Loucy (cell line): Measurements from ENCODE around the gene SLC1A4.
"Not testable (repeated sequence)": the region's sequence is repeated elsewhere in the genome, so short reads cannot be mapped to it uniquely, and the experiment has no call there.

Experiments
- H2AFZ ChIP-seq: fragments of 200-600 bp; sonication (generic); 2 replicates; pipeline ENCODE4 v1.6.0; 2016; ENCODE audit warnings: antibody characterized with exemption, mild to moderate bottlenecking, low read length, moderate library complexity
- H3F3A ChIP-seq: fragments of 200-600 bp; 2 replicates; pipeline ENCODE4 v1.6.0; 2016; ENCODE audit warnings: antibody characterized with exemption, low read depth, mild to moderate bottlenecking
- H3K27me3 ChIP-seq: fragments of 200-600 bp; sonication (generic); 2 replicates; pipeline ENCODE4 v1.6.1; 2014; ENCODE audit warnings: low read length, mild to moderate bottlenecking; ENCODE audit not compliant: insufficient read depth, poor library complexity, severe bottlenecking
- H3K36me3 ChIP-seq: fragments of 200-600 bp; sonication (generic); 2 replicates; pipeline ENCODE4 v1.6.1; 2016; ENCODE audit warnings: low read length; ENCODE audit not compliant: insufficient read depth
- H3K4me1 ChIP-seq: fragments of 200-600 bp; sonication (generic); 2 replicates; pipeline ENCODE4 v1.5.1; 2014; ENCODE audit warnings: low read length, mild to moderate bottlenecking; ENCODE audit not compliant: insufficient read depth, poor library complexity, severe bottlenecking
- H3K4me2 ChIP-seq: fragments of 200-600 bp; sonication (generic); 2 replicates; pipeline ENCODE4 v1.6.0; 2014; ENCODE audit warnings: antibody characterized with exemption, low read length, low read depth, mild to moderate bottlenecking; ENCODE audit not compliant: poor library complexity, severe bottlenecking
- H3K4me3 ChIP-seq: fragments of 200-600 bp; sonication (generic); 2 replicates; pipeline ENCODE4 v1.5.1; 2014; ENCODE audit warnings: low read length, mild to moderate bottlenecking, mixed read lengths; ENCODE audit not compliant: poor library complexity, severe bottlenecking
- H3K79me2 ChIP-seq: fragments of 200-600 bp; sonication (generic); 2 replicates; pipeline ENCODE4 v1.6.1; 2014; ENCODE audit warnings: low read length; ENCODE audit not compliant: insufficient read depth
- H3K9ac ChIP-seq: fragments of 200-600 bp; sonication (generic); 2 replicates; pipeline ENCODE4 v1.6.0; 2014; ENCODE audit warnings: mild to moderate bottlenecking, low read depth, low read length, moderate library complexity; ENCODE audit not compliant: poor library complexity, severe bottlenecking
- H3K9me2 ChIP-seq: fragments of 200-600 bp; sonication (generic); replicated peaks from 2 replicates; pipeline ENCODE4 v1.6.1; 2016; ENCODE audit warnings: low read depth, low read length, mixed read lengths
- H3K9me3 ChIP-seq: fragments of 200-600 bp; sonication (generic); 2 replicates; pipeline ENCODE4 v1.6.1; 2014; ENCODE audit warnings: mild to moderate bottlenecking, antibody characterized with exemption, low read length, low read depth; ENCODE audit not compliant: insufficient read depth
- H4K20me1 ChIP-seq: fragments of 200-600 bp; sonication (generic); 2 replicates; pipeline ENCODE4 v1.6.0; 2014; ENCODE audit warnings: antibody characterized with exemption, low read length, mild to moderate bottlenecking; ENCODE audit not compliant: insufficient read depth, poor library complexity, severe bottlenecking
- EZH2phosphoT487 ChIP-seq: fragments of 200-600 bp; IDR thresholded peaks from 2 replicates; pipeline ENCODE4 v1.6.1; 2018; ENCODE audit warnings: antibody characterized with exemption, mild to moderate bottlenecking, moderate library complexity, borderline replicate concordance
- TF ChIP-seq, protein P1 (sequence below): fragments of 200-600 bp; sonication (generic); conservative IDR thresholded peaks from 2 replicates; pipeline ENCODE4 v1.5.1; 2014; ENCODE audit warnings: mild to moderate bottlenecking, antibody characterized with exemption, low read length

Gene SLC1A4

DNA sequence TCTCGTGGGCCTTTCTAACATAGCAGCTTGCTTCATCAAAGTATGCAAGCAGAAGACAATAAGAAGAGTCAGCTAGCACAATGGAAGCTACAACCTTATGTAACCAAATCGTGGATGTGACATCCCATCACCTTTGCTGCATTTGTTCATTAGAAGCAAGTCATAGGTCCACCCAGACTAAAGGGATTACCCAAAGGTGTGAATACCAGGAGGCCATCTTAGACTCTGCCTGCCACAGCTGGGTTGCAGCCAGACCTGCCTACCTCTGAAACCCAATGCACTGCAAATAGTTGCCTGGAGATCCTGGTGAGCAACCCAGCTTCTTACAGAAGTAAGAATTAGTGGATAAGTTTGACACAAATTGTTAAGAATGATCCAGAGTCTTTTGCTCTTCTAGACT, 10.6 kb downstream of the SLC1A4 start:
- H3F3A ChIP-seq: no peaks in the 10 kb centered on the region
- H2AFZ ChIP-seq: no peak overlapping the region
- peaks cover 13% of the 10 kb centered on the region for H4K20me1 ChIP-seq
- H3K9me3 ChIP-seq: no peaks in the 10 kb centered on the region
- H3K36me3 ChIP-seq: peaks cover 11% of the 10 kb centered on the region; the same call in 1 of the 2 replicates
- H3K4me3 ChIP-seq: no peak overlapping the region
- no peaks in the 10 kb centered on the region for H3K9me2 ChIP-seq
- no peak for TF ChIP-seq EZH2phosphoT487
- TF ChIP-seq, protein P1, sequence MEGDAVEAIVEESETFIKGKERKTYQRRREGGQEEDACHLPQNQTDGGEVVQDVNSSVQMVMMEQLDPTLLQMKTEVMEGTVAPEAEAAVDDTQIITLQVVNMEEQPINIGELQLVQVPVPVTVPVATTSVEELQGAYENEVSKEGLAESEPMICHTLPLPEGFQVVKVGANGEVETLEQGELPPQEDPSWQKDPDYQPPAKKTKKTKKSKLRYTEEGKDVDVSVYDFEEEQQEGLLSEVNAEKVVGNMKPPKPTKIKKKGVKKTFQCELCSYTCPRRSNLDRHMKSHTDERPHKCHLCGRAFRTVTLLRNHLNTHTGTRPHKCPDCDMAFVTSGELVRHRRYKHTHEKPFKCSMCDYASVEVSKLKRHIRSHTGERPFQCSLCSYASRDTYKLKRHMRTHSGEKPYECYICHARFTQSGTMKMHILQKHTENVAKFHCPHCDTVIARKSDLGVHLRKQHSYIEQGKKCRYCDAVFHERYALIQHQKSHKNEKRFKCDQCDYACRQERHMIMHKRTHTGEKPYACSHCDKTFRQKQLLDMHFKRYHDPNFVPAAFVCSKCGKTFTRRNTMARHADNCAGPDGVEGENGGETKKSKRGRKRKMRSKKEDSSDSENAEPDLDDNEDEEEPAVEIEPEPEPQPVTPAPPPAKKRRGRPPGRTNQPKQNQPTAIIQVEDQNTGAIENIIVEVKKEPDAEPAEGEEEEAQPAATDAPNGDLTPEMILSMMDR: no peak
- H3K27me3 ChIP-seq: no peaks in the 10 kb centered on the region
- peaks cover 35% of the 10 kb centered on the region for H3K4me1 ChIP-seq
- no peak overlapping the region for H3K4me2 ChIP-seq
- H3K79me2 ChIP-seq: peaks cover 44% of the 10 kb centered on the region
- H3K9ac ChIP-seq: no peak overlapping the region

- Histone ChIP-seq H3F3A (no peaks in the 10 kb centered on the region), H3K4me1 (peaks cover 26% of the 10 kb centered on the region), H3K79me2 (peaks cover 35% of the 10 kb centered on the region), H3K4me2 (no peak overlapping the region), H3K36me3 (peaks cover 20% of the 10 kb centered on the region; the same call in 1 of the 2 replicates), H3K9me3 (no peaks in the 10 kb centered on the region), H3K4me3 (no peak overlapping the region), H3K9ac (no peak overlapping the region), H3K9me2 (no peaks in the 10 kb centered on the region), H3K27me3 (no peaks in the 10 kb centered on the region), H4K20me1 (peaks cover 5% of the 10 kb centered on the region), H2AFZ (no peak overlapping the region)
- TF ChIP-seq, protein P1: no peak
- no peak for TF ChIP-seq EZH2phosphoT487
These were observed 11.4 kb downstream of the SLC1A4 start for GRCh38 chr2:65000644-65001043.

- TF ChIP-seq, protein P1: no peak
- no peak for TF ChIP-seq EZH2phosphoT487
- Histone ChIP-seq H3K36me3 (peaks cover 33% of the 10 kb centered on the region; the same call in 1 of the 2 replicates), H3K4me1 (peaks cover 13% of the 10 kb centered on the region), H3K9ac (no peak overlapping the region), H3K9me3 (no peaks in the 10 kb centered on the region), H3K27me3 (no peaks in the 10 kb centered on the region), H4K20me1 (no peaks in the 10 kb centered on the region), H3F3A (no peaks in the 10 kb centered on the region), H3K79me2 (peaks cover 14% of the 10 kb centered on the region), H3K9me2 (no peaks in the 10 kb centered on the region), H3K4me2 (no peak overlapping the region), H3K4me3 (no peak overlapping the region), H2AFZ (no peak overlapping the region)
These were observed 13.8 kb downstream of the SLC1A4 start for GRCh38 chr2:65003037-65003436.

- H3K9me2 ChIP-seq, H2AFZ ChIP-seq, H3K79me2 ChIP-seq, H3K4me3 ChIP-seq, H3K9ac ChIP-seq, H3F3A ChIP-seq, H3K27me3 ChIP-seq, H3K4me2 ChIP-seq, H4K20me1 ChIP-seq, H3K9me3 ChIP-seq, H3K4me1 ChIP-seq: not testable (repeated sequence)
- peaks cover 33% of the 10 kb centered on the region; the same call in 1 of the 2 replicates for H3K36me3 ChIP-seq
These were observed 15.0 kb downstream of the SLC1A4 start for GRCh38 chr2:65004232-65004631.
